Putamen (tissue), 1 donor: ENCODE data around the gene PRKD1.

ENCODE experiments used
- DNase-seq: peaks from one replicate; pipeline ENCODE4 v3.0.0-alpha.2; 2016; ENCODE audit warnings: low spot score

PRKD1 gene

GRCh38 chr14:29672831-29673230 lies 254.8 kb downstream of the PRKD1 start:
- no peak for DNase-seq

DNA sequence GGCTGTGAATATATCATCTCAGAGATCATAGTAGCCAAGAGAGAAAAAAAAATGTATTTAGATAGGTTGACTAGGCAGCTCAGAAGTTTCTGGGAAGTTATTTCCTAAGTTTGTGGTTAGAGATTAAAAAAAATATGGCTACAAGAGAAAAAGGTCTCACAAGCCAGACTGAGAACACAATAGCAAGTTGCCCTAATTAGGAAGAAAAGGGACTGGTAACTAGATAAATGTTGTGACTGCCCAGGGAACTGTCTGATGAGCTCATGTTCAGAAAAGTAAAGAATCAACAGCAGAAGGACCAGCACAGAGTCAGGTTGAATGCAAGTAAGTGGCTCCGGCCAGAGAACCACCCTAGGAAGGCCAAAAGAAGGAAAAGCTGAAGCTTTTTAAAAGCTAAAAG lies 256.6 kb downstream of the PRKD1 start:
- DNase-seq = no peak

DNA sequence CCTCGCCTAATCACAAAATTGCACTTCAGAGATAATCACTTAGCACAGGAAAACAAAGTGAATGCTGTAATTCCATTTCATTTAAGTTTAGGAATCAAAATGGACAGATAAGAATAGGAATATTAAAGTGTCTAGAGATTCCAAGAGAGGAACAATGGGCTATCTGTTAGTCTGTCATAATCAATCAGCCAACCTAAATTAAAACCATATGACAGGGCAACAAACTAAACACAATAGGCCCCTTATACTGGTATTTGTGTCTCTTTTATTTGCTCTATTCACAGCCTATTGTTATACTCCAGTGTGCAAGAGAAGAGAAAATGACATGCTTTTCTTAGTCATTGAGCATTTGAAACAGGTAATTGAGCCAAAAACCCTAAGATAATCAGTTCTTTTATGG lies 259.4 kb downstream of the PRKD1 start:
- DNase-seq = peak; percentile 79

- no peak for DNase-seq
These were observed 263.1 kb downstream of the PRKD1 start for GRCh38 chr14:29664515-29664914.

GRCh38 chr14:29663281-29663801 lies 264.3 kb downstream of the PRKD1 start:
- no peak for DNase-seq

- no peak for DNase-seq
These were observed 272.6 kb downstream of the PRKD1 start for GRCh38 chr14:29654901-29655550.

- DNase-seq = no peak
These were observed 274.3 kb downstream of the PRKD1 start for GRCh38 chr14:29653303-29653702.

DNA sequence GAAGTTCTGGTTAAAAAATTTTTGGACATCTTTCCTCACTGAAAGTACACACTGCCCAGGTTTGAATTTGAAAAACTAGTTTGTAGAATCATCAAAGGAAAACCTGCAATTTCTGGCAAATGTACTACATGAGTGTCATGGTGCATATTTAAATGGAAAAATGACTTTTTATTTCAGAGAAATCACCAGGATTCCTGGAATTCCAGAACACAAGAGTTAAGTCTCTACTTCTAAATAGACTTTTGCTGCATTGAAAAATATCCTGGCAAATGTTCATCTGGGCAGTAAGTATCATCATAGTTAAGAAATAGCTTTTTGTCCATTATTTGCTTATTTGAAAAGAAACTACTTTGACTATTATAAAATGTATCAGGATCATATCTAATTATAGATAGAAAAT lies 275.1 kb downstream of the PRKD1 start:
- no peak for DNase-seq

DNA sequence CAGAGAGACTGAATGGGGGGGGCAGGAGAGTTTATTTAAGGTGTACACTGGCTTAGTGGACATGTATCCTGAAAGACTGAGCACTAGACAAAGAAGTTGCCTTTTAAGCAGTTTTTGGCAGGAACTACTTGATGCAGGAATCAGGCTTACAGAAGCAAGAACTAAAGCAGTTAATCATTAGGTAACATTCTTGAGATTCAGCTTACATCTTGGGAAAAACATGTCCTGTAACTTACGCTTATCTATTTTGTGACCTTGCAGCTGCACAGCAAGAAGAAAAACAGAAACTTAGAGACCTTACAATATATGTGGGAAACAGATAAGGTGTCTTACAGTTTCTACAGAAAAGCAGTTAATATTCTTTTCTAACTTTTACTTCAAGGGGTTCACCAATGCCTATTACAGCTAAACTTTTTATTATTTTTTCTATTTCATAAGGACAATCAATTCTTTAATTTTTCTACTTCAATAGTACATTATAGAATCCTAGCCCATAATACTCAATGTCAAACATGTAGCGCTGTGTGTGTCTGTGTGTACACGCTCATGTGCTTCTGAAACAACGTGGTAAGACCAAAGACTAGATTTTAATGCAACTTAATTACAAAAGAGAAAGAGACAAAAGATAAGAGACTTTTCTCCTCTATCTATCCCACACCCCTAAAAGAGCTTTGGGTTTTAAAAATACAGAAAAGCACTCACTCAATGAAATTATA lies 276.9 kb downstream of the PRKD1 start:
- no peak for DNase-seq

DNA sequence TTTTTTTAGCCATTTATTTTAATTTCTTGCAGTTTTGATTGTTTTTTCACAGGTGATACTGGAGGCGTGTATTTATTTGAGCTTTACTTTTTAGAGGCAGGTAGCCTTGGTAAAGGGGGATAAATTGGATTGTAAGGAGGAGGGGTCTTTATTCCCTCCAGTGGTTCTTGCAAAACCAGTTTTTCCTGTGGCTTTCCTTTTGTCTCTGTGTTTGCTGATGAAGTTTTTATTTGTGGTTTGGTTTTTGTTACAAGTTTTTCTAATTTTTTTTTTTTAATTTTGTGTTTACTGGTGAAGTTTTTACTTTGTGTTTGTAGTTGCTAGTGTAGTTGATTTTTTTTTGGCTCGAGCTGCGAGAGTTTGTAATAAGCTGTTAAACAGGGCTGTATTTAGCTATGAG lies 278.5 kb downstream of the PRKD1 start:
- no peak for DNase-seq

DNA sequence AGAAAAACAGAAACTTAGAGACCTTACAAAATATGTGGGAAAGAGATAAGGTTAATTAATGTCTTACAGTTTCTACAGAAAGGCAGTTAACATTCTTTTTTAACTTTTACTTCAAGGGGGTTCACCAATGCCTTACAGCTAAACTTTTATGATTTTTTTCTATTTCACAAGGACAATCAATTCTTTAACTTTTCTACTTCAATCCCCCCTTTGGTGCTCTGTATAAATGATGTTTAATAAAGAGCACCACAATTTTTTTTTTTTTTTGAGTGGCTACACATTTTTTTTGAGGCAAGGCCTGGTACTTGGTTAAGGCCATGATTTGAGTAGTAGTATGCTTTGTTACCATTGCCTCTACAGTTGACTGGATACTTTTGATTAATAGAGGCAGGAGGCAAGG lies 279.6 kb downstream of the PRKD1 start:
- DNase-seq = no peak

GRCh38 chr14:29645117-29645516 lies 282.5 kb downstream of the PRKD1 start:
- no peak for DNase-seq

DNA sequence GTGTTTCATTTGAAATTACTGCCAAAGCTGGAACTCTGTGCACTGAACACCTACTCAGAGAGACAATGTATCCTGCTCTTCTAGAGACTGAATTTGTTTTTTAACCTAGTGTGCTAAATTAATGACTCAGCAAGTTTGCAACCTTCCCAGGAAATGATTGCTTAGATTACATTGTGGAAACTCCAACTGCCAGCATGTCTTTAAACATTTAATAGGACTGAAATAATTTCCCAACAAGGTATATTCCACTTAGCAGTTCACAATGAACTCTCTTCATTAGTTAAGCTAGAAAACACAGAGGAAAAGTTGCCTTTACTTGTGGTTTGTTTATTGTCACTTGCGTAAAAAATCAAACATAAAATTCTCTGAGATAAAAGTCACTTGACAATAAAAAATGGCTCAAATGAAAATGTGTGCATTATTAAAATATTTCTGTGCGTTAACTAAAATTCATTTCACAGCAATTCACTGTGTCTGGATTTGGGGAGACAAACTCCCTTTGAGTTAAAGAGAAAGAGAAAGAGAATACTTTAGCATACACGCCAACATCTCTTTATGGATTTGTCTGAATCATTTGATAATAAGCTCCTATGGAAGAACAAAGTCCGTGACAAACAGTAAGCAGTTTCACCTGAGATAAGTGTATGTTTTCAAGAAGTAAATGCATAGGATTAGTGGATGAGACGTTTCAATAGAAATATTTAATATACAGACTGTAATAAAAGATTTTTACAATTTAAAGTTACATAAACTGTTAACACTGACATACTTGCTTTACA lies 284.0 kb downstream of the PRKD1 start:
- no peak for DNase-seq

DNA sequence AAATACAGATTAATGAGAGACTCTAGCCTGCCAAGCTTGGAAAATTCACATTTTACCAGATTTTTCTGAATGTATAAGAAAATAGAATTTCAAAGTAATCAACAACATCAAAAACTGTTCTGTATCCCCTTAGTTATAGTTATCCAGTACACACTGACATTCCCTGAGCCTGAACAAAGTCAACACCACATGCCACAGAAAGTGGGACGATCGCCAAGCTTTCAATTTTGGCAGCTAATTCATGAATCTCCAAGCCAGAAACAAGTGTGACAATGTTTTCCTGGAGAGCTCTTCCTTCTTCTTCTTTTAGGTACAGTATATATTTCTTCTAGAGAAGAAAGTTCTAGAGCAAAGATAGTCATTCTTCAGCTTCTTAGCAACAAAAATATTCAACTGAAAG lies 290.2 kb downstream of the PRKD1 start:
- DNase-seq = peak; percentile 79

GRCh38 chr14:29636870-29637269 lies 290.8 kb downstream of the PRKD1 start:
- DNase-seq = no peak

- no peak for DNase-seq
These were observed 297.0 kb downstream of the PRKD1 start for GRCh38 chr14:29630566-29631160.

- no peak for DNase-seq
These were observed 297.8 kb downstream of the PRKD1 start for GRCh38 chr14:29629839-29630238.

- peak; percentile 51 for DNase-seq
These were observed 300.5 kb downstream of the PRKD1 start for GRCh38 chr14:29627137-29627536.

DNA sequence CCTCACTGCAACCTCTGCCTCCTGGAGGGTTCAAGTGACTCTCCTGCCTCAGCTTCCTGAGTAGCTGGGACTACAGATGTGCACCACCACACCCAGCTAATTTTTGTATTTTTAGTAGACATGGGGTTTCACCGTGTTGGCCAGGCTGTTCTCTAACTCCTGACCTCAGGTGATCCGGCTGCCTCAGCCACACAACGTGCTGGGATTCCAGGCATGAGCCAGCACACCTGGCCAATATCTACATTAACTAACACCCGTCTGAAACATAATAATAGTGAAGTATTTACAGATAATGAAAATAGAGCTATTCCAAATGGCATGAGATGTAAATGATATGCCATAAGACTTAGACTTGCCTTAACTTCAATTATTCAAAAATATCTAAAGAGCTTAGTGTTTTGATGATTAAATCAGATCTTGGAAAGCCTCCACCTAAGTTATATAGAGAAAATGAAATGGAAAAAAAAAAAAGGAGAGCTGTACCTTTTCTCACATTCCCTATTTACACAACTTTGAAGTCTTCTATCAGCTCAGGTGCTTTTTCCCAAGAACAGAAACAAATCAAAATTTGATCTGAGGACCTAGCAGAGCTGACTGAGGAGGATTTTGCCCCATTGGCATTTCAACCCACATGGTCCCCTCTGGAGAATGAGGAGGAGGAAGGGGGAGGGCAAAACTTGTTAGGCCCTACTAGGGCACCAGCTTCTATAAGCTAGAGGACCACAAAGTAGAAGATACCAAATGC lies 309.2 kb downstream of the PRKD1 start:
- DNase-seq = no peak

DNA sequence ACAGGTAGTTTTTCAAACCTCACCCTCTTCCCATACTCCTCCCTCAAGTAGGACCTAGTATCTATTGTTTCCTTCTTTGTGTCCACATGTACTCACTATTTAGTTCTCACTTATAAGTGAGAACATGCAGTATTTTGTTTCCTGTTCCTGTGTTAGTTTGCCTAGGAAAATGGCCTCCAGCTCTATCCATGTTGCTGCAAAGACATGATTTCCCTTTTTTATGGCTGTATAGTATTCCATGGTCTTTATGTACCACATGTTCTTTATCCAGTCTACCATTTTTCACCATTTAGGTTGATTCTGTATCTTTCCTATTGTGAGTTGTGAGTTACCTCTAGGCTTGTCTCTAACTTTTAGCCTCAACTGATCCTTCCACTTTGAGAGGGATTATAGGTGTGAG lies 310.7 kb downstream of the PRKD1 start:
- no peak for DNase-seq

DNA sequence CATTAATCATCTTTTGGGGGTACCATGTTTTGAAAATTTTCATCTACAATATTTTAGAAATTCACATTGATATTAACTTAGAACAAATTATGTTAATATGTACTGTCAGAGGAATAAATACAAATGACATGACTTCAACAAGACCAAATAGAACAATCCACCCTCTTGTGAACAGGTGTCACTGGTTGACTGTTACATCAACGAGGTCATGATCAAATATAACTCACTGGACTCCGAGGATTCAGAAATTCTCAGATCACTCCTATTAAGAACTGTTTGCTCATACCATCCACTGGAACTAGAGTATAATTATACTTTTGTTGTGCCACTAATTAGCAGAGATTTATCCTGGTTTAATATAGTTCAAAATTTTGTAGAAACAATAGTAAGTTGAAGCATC lies 318.8 kb downstream of the PRKD1 start:
- no peak for DNase-seq

- DNase-seq = no peak
These were observed 320.5 kb downstream of the PRKD1 start for GRCh38 chr14:29607169-29607568.
